Neural progenitor cell (in vitro differentiated cells): ENCODE data around the gene ZIC5. TPM values are rescaled to one million over a fixed set of nuclear protein-coding genes. Genes with fewer than 3 reads are reported as not detected.

Experiments used
- DNase-seq: peaks from one replicate; pipeline ENCODE4 v3.0.0-alpha.2; 2016; ENCODE audit warnings: low spot score
- H2AFZ ChIP-seq: fragments of 200-600 bp; sonication (generic); replicated peaks from 2 replicates; pipeline ENCODE4 v1.6.1; 2016; ENCODE audit warnings: antibody characterized with exemption
- H3F3A ChIP-seq: fragments of 200-600 bp; sonication (generic); 2 replicates; pipeline ENCODE4 v1.6.1; 2016; ENCODE audit warnings: antibody characterized with exemption, low read depth
- H3K27ac ChIP-seq: fragments of 200-600 bp; sonication (generic); 2 replicates; pipeline ENCODE4 v1.5.1; 2016; ENCODE audit warnings: mild to moderate bottlenecking
- H3K27me3 ChIP-seq: fragments of 200-600 bp; sonication (generic); 2 replicates; pipeline ENCODE4 v1.6.1; 2016; ENCODE audit warnings: mild to moderate bottlenecking, moderate library complexity
- H3K36me3 ChIP-seq: fragments of 200-600 bp; sonication (generic); 2 replicates; pipeline ENCODE4 v1.5.1; 2016
- H3K4me1 ChIP-seq: fragments of 200-600 bp; sonication (generic); 2 replicates; pipeline ENCODE4 v1.6.1; 2016; ENCODE audit warnings: mixed run types
- H3K4me2 ChIP-seq: fragments of 200-600 bp; sonication (generic); 2 replicates; pipeline ENCODE4 v1.6.1; 2016
- H3K4me3 ChIP-seq: fragments of 200-600 bp; sonication (generic); 2 replicates; pipeline ENCODE4 v1.5.1; 2016
- H3K79me2 ChIP-seq: fragments of 200-600 bp; sonication (generic); 2 replicates; pipeline ENCODE4 v1.6.1; 2016; ENCODE audit warnings: low read depth
- H3K9ac ChIP-seq: fragments of 200-600 bp; sonication (generic); 2 replicates; pipeline ENCODE4 v1.6.1; 2016
- H3K9me3 ChIP-seq: fragments of 200-600 bp; sonication (generic); 2 replicates; pipeline ENCODE4 v1.5.1; 2016; ENCODE audit warnings: low read depth
- H4K20me1 ChIP-seq: fragments of 200-600 bp; sonication (generic); 2 replicates; pipeline ENCODE4 v1.6.1; 2016; ENCODE audit warnings: low read depth
- H3K27ac Mint-ChIP-seq: 3 replicates; pipeline ENCODE4 v1.8.0; 2021; ENCODE audit warnings: mixed read lengths
- H3K27me3 Mint-ChIP-seq: 2 replicates; pipeline ENCODE4 v1.8.0; 2022; ENCODE audit warnings: low read depth, mild to moderate bottlenecking, inconsistent platforms, moderate library complexity, mixed read lengths; ENCODE audit not compliant: insufficient read depth
- H3K36me3 Mint-ChIP-seq: 3 replicates; pipeline ENCODE4 v1.8.0; 2021; ENCODE audit warnings: mixed read lengths
- H3K4me1 Mint-ChIP-seq: 3 replicates; pipeline ENCODE4 v1.8.0; 2021; ENCODE audit warnings: mixed read lengths
- H3K4me3 Mint-ChIP-seq: 3 replicates; pipeline ENCODE4 v1.8.0; 2021; ENCODE audit warnings: mild to moderate bottlenecking, moderate library complexity, mixed read lengths
- H3K9me3 Mint-ChIP-seq: 3 replicates; pipeline ENCODE4 v1.8.0; 2020; ENCODE audit warnings: mixed read lengths
- CTCF ChIP-seq: fragments of 200-600 bp; sonication (generic); IDR thresholded peaks from 2 replicates; pipeline ENCODE4 v1.5.1; 2017; ENCODE audit warnings: antibody characterized with exemption, mild to moderate bottlenecking
- EZH2 ChIP-seq: fragments of 200-600 bp; sonication (generic); IDR thresholded peaks from 2 replicates; pipeline ENCODE4 v1.6.1; 2017; ENCODE audit warnings: antibody characterized with exemption, mild to moderate bottlenecking, moderate library complexity
- EZH2phosphoT487 ChIP-seq: fragments of 200-600 bp; sonication (generic); IDR thresholded peaks from 2 replicates; pipeline ENCODE4 v1.6.1; 2017; ENCODE audit warnings: antibody characterized with exemption
- total RNA-seq: library from RNA; depleted of rRNA; stranded (reverse); fragments of >200 nt; gene quantifications from 2 replicates; pipeline ENCODE4 v1.2.3, GENCODE V29; 2015; ENCODE audit warnings: low replicate concordance

Gene ZIC5
- total RNA-seq, 1 donor from 2014 or later: 35.7 TPM

GRCh38 chr13:99977334-99977911 is 5.9 kb upstream of the ZIC5 start:
- Histone ChIP-seq H3K79me2 (peaks cover 86% of the 10 kb centered on the region), H3K27me3 (peaks cover 65% of the 10 kb centered on the region), H3K4me3 (peak overlapping the region; percentile 76), H3K4me1 (peaks cover 49% of the 10 kb centered on the region), H3K36me3 (no peaks in the 10 kb centered on the region), H4K20me1 (peaks cover 83% of the 10 kb centered on the region), H3K9me3 (no peaks in the 10 kb centered on the region), H3K9ac (no peak overlapping the region), H3K4me2 (peak overlapping the region; percentile 95), H3K27ac (no peak overlapping the region), H2AFZ (no peak overlapping the region), H3F3A (peaks cover 93% of the 10 kb centered on the region)
- H3K36me3 Mint-ChIP-seq: peaks cover 3% of the 10 kb centered on the region
- peak overlapping the region; percentile 95 for H3K4me3 Mint-ChIP-seq
- H3K27me3 Mint-ChIP-seq: peaks cover 9% of the 10 kb centered on the region
- H3K27ac Mint-ChIP-seq: peak overlapping the region; percentile 92
- no peak for TF ChIP-seq EZH2phosphoT487
- no peak for TF ChIP-seq CTCF
- no peak for TF ChIP-seq EZH2
- H3K9me3 Mint-ChIP-seq: no peaks in the 10 kb centered on the region
- DNase-seq: no peak
- peaks cover 52% of the 10 kb centered on the region for H3K4me1 Mint-ChIP-seq

GRCh38 chr13:99976575-99976974 is 5.0 kb upstream of the ZIC5 start:
- no peak overlapping the region for H3K27ac Mint-ChIP-seq
- H3K4me1 Mint-ChIP-seq: peaks cover 56% of the 10 kb centered on the region

GRCh38 chr13:99975626-99976025 is 4.1 kb upstream of the ZIC5 start:
- peaks cover 68% of the 10 kb centered on the region for H3K27me3 ChIP-seq
- peak overlapping the region; percentile 95 for H3K4me3 Mint-ChIP-seq
- H3F3A ChIP-seq: peaks cover 94% of the 10 kb centered on the region

More at GRCh38 chr13:99976575-99976974, 5.0 kb upstream of the ZIC5 start:
- no peak for TF ChIP-seq CTCF
- TF ChIP-seq EZH2: no peak
- no peak for TF ChIP-seq EZH2phosphoT487
- no peak for DNase-seq
- H3K36me3 ChIP-seq: no peaks in the 10 kb centered on the region
- no peak overlapping the region for H2AFZ ChIP-seq
- H3K36me3 Mint-ChIP-seq: peaks cover 3% of the 10 kb centered on the region
- H3F3A ChIP-seq: peaks cover 93% of the 10 kb centered on the region
- no peaks in the 10 kb centered on the region for H3K9me3 Mint-ChIP-seq
- peaks cover 68% of the 10 kb centered on the region for H3K27me3 ChIP-seq
- peaks cover 85% of the 10 kb centered on the region for H4K20me1 ChIP-seq
- H3K9me3 ChIP-seq: no peaks in the 10 kb centered on the region
- peaks cover 86% of the 10 kb centered on the region for H3K79me2 ChIP-seq
- no peak overlapping the region for H3K9ac ChIP-seq
- peaks cover 54% of the 10 kb centered on the region for H3K4me1 ChIP-seq
- H3K27me3 Mint-ChIP-seq: peaks cover 16% of the 10 kb centered on the region
- H3K4me3 ChIP-seq: no peak overlapping the region
- H3K4me3 Mint-ChIP-seq: peak overlapping the region; percentile 95
- H3K27ac ChIP-seq: no peak overlapping the region
- no peak overlapping the region for H3K4me2 ChIP-seq

GRCh38 chr13:99974939-99975561 is 3.5 kb upstream of the ZIC5 start:
- Histone ChIP-seq H3K27ac (no peak overlapping the region), H3K79me2 (peaks cover 88% of the 10 kb centered on the region), H3K4me2 (peak overlapping the region; percentile 79), H3K4me3 (peak overlapping the region; percentile 26), H4K20me1 (peaks cover 86% of the 10 kb centered on the region), H3K36me3 (no peaks in the 10 kb centered on the region), H2AFZ (no peak overlapping the region), H3K9ac (no peak overlapping the region), H3F3A (peaks cover 92% of the 10 kb centered on the region), H3K4me1 (peaks cover 54% of the 10 kb centered on the region), H3K9me3 (no peaks in the 10 kb centered on the region), H3K27me3 (peaks cover 68% of the 10 kb centered on the region)
- peaks cover 56% of the 10 kb centered on the region for H3K4me1 Mint-ChIP-seq
- H3K9me3 Mint-ChIP-seq: peaks cover under 1% of the 10 kb centered on the region
- H3K27ac Mint-ChIP-seq: no peak overlapping the region
- peaks cover 3% of the 10 kb centered on the region for H3K36me3 Mint-ChIP-seq
- DNase-seq: peak; percentile 53
- H3K4me3 Mint-ChIP-seq: peak overlapping the region; percentile 24
- peaks cover 18% of the 10 kb centered on the region for H3K27me3 Mint-ChIP-seq
- TF ChIP-seq CTCF (no peak), EZH2 (peak; percentile 4), EZH2phosphoT487 (peak; percentile 32)

More at GRCh38 chr13:99975626-99976025, 4.1 kb upstream of the ZIC5 start:
- H3K36me3 ChIP-seq: no peaks in the 10 kb centered on the region
- H3K27me3 Mint-ChIP-seq: peaks cover 18% of the 10 kb centered on the region
- no peaks in the 10 kb centered on the region for H3K9me3 ChIP-seq
- peaks cover 3% of the 10 kb centered on the region for H3K36me3 Mint-ChIP-seq
- no peak overlapping the region for H3K4me3 ChIP-seq
- no peak overlapping the region for H3K27ac ChIP-seq
- no peak overlapping the region for H2AFZ ChIP-seq
- no peak overlapping the region for H3K4me2 ChIP-seq
- H3K79me2 ChIP-seq: peaks cover 89% of the 10 kb centered on the region
- H3K4me1 ChIP-seq: peaks cover 54% of the 10 kb centered on the region
- no peak for TF ChIP-seq EZH2phosphoT487
- TF ChIP-seq EZH2: peak; percentile 19
- no peaks in the 10 kb centered on the region for H3K9me3 Mint-ChIP-seq
- H3K9ac ChIP-seq: no peak overlapping the region
- peaks cover 88% of the 10 kb centered on the region for H4K20me1 ChIP-seq
- peak; percentile 20 for DNase-seq
- H3K27ac Mint-ChIP-seq: no peak overlapping the region
- H3K4me1 Mint-ChIP-seq: peaks cover 56% of the 10 kb centered on the region
